Measurements from ENCODE around the gene STX17. TPM values are rescaled to one million over a fixed set of nuclear protein-coding genes. Genes with fewer than 3 reads are reported as not detected.
"Not testable (repeated sequence)": the region's sequence is repeated elsewhere in the genome, so short reads cannot be mapped to it uniquely, and the experiment has no call there.

The STX17 gene
- total RNA-seq = 100 to 1,000 TPM in 1 of 4 donors, 10 to 100 TPM in 3; 36.4 to 187 (median 40.7) TPM

DNA sequence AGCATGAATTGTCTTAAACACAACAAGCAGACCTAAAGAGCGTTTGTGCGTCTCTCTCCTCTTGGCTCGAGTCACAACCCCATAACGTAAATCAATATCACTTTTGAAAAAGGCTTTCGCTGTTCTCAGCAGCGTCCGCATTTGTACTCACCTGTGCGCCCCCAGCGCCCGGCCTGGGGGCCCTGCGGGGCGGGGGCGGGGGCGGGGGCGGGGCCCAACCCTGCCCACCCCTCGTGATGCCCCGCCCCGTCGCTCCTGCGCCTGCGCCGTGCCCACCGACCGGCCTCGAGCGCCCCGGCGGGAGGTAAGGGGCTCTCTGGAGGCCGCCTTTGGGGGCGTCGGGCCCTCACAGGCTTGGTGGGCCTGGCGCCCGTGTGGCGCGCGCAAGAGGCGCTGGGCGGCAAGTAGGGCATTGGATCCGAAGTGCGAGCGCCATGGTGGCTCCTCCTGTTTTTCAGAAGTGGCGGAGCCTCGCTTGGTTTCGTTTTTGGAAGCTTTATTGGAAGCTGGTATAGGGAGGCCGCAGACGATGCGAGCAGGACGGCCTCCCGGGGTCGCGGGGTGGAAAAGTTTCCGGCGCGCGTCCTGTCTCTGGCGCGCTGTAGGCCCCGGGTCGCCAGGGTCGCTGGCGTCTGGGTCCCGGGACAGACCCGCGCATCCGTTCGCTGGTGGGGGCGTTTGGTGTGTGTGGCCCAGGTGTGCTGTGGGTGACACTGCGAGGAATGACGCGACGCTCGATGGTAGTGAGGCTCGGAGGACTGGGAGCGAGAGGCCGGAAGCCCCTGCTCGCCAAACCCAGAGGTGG lies at the start of gene STX17:
TSS of gene STX17 (plus strand) at position 252 of the 805 bp plus-strand sequence. CDS start 8,586 bp downstream, outside the sequence.
- Histone ChIP-seq H3K4me3 (peak within 1 kb of the TSS; percentile 75 to 97 (median 86)), H3K36me3 (peaks cover 0 to 5% (median 0%) of the 10 kb centered on the region in 3 donors), H3K27ac (peak within 1 kb of the TSS; percentile 93 to 97 (median 94)), H3K27me3 (no peaks in the 10 kb centered on the region), H3K9me3 (peaks cover 0 to 4% (median 0%) of the 10 kb centered on the region in 4 donors), H3K4me1 (no peaks in the 10 kb centered on the region)
- TF ChIP-seq, protein P1, sequence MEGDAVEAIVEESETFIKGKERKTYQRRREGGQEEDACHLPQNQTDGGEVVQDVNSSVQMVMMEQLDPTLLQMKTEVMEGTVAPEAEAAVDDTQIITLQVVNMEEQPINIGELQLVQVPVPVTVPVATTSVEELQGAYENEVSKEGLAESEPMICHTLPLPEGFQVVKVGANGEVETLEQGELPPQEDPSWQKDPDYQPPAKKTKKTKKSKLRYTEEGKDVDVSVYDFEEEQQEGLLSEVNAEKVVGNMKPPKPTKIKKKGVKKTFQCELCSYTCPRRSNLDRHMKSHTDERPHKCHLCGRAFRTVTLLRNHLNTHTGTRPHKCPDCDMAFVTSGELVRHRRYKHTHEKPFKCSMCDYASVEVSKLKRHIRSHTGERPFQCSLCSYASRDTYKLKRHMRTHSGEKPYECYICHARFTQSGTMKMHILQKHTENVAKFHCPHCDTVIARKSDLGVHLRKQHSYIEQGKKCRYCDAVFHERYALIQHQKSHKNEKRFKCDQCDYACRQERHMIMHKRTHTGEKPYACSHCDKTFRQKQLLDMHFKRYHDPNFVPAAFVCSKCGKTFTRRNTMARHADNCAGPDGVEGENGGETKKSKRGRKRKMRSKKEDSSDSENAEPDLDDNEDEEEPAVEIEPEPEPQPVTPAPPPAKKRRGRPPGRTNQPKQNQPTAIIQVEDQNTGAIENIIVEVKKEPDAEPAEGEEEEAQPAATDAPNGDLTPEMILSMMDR (IDR thresholded peaks at IDR 0.05) = no peak
- TF ChIP-seq POLR2A (IDR thresholded peaks at IDR 0.05) = peak; percentile 59 to 64
- DNase-seq = peak; percentile 81 to 90 (median 89)

DNA sequence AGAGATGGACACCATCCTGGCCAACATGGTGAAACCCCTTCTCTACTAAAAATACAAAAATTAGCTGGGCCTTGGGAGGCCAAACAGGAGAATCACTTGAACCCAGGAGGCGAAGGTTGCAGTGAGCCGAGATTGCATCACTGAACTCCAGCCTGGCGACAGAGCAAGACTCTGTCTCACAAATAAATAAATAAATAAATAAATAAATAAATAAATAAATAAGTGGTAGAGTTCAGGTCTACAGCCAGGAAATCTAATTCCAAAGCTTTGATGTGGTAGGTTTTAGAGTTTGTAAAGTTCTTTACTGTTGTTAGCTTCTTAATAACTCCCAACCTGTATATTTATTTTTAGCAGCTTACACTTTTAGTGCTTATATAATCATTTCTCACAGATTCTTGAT lies 48.9 kb upstream of the STX17 start:
- not testable (repeated sequence) for H3K27me3 ChIP-seq, H3K4me1 ChIP-seq, H3K9me3 ChIP-seq, H3K36me3 ChIP-seq, DNase-seq, H3K4me3 ChIP-seq, H3K27ac ChIP-seq

DNA sequence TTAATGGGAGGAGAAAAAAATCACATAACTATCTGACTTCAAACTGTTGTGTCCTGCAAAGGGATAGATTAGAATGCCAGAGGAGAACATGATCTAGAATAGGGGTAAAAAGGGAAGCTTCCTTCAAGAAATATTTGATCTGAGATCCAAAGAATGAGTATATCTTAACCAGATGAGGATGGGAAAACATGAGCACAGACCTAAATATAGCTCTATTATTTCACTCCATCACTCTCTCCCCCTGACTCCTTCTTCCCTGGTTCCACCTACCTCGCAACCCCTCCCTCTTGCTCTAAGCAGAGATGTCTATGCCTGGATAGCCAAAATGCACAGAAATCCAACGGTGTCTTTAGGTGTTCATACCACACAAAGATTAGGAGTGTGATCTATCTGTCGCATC lies 48.4 kb upstream of the STX17 start:
- H3K27ac ChIP-seq = no peak overlapping the region
- H3K4me3 ChIP-seq = no peak overlapping the region
- no peak for DNase-seq
- H3K9me3 ChIP-seq = no peaks in the 10 kb centered on the region
- no peaks in the 10 kb centered on the region for H3K27me3 ChIP-seq
- H3K36me3 ChIP-seq = no peaks in the 10 kb centered on the region
- no peaks in the 10 kb centered on the region for H3K4me1 ChIP-seq
- no peak for TF ChIP-seq POLR2A (IDR thresholded peaks at IDR 0.05)
- TF ChIP-seq, protein P1 (IDR thresholded peaks at IDR 0.05) = no peak

DNA sequence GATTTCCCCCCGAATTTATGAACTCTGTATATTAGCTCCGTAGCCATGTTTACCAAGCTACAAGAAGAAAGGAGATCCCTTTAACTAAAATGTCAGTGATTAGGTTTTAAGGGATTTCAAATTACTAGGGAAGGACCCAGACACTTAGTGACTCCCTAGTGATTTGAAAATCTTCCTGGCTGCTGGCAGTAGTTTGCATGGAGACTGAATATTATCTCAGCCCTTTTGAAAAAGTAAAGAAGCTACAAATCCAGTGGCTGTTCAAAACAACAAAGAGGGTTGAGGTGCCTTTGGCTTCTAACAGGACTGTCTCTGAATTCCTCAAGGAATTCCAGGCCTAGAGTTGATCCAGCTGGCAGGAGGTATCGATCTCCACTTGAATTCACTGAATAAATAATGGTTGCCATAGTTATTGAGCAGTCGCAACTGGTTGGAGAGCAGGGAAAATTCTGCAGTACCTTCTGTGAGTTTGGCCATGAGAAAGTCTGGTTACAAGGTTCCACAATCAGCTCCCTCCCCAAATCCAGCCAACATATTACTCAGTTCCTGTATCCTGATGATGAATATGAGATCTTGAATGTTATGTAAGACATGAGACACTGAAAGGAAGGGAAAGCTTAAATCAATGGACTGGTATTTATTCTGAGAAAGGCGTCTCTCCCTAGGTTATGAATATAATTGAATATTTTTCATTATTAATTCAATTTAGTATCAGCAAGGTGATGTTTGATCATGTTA lies 47.0 kb upstream of the STX17 start:
- no peak overlapping the region for H3K27ac ChIP-seq
- no peak for DNase-seq

DNA sequence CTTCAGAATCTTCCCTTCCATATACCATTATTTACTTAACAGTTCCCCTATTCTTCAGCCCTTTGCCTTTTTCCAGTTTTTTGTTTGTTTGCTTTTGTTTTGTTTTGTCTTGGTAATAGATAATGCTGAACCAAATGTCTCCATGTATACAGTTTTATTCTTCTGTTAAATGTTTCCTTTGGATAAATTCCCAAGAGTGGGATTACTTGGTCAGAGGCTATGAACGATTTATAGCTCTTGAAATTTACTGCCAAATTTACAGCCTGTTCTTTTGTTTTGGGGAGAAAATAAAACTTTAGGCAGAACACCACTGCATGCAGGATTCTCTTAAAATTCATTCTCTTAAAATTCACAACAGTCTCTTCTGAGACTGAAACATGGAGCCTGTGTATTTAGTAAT lies 46.2 kb upstream of the STX17 start:
- H3K9me3 ChIP-seq = no peaks in the 10 kb centered on the region
- no peak for DNase-seq
- H3K27ac ChIP-seq = no peak overlapping the region
- no peaks in the 10 kb centered on the region for H3K27me3 ChIP-seq
- H3K4me1 ChIP-seq = no peaks in the 10 kb centered on the region
- TF ChIP-seq POLR2A (IDR thresholded peaks at IDR 0.05) = no peak
- TF ChIP-seq, protein P1 (IDR thresholded peaks at IDR 0.05) = no peak
- no peak overlapping the region for H3K4me3 ChIP-seq
- H3K36me3 ChIP-seq = no peaks in the 10 kb centered on the region

More for the DNA sequence above, 47.0 kb upstream of the STX17 start:
- no peak for TF ChIP-seq POLR2A (IDR thresholded peaks at IDR 0.05)
- TF ChIP-seq, protein P1 (IDR thresholded peaks at IDR 0.05) = no peak
- H3K36me3 ChIP-seq = no peaks in the 10 kb centered on the region
- no peaks in the 10 kb centered on the region for H3K4me1 ChIP-seq
- H3K4me3 ChIP-seq = no peak overlapping the region
- no peaks in the 10 kb centered on the region for H3K27me3 ChIP-seq
- H3K9me3 ChIP-seq = no peaks in the 10 kb centered on the region

DNA sequence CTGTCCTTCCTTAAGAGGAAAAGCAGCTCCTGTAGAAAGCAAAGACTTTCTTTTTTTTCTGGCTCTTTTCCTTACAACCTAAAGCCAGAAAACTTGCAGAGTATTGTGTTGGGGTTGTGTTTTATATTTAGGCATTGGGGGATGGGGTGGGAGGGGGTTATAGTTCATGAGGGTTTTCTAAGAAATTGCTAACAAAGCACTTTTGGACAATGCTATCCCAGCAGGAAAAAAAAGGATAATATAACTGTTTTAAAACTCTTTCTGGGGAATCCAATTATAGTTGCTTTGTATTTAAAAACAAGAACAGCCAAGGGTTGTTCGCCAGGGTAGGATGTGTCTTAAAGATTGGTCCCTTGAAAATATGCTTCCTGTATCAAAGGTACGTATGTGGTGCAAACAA lies 42.5 kb upstream of the STX17 start:
- Histone ChIP-seq H3K27ac (no peak overlapping the region), H3K4me1 (no peaks in the 10 kb centered on the region), H3K9me3 (no peaks in the 10 kb centered on the region), H3K36me3 (no peaks in the 10 kb centered on the region), H3K27me3 (no peaks in the 10 kb centered on the region), H3K4me3 (no peak overlapping the region)
- no peak for DNase-seq
- TF ChIP-seq POLR2A (IDR thresholded peaks at IDR 0.05) = no peak
- TF ChIP-seq, protein P1 (IDR thresholded peaks at IDR 0.05) = no peak
